ENCODE measurements around the gene KLHL41.

DNA sequence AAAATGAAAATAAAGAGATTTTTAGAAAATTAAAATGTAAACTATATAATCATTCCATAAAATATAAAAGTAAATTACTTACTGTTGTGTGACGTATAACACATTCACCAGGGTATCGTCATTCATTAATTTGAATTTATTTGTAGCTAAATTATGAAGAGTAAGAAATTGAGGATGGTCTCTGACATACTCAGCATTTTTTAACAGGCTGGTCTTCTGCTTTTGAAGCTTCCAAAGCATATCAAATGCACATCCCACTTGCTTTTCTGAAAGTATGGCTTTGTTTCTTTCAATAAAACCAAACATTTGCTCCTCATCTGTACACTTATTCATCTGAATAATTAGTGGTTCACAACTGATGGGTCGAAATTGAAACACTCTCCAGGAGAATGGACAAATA is 62.1 kb downstream of the KLHL41 start:
- TF ChIP-seq, protein P1, sequence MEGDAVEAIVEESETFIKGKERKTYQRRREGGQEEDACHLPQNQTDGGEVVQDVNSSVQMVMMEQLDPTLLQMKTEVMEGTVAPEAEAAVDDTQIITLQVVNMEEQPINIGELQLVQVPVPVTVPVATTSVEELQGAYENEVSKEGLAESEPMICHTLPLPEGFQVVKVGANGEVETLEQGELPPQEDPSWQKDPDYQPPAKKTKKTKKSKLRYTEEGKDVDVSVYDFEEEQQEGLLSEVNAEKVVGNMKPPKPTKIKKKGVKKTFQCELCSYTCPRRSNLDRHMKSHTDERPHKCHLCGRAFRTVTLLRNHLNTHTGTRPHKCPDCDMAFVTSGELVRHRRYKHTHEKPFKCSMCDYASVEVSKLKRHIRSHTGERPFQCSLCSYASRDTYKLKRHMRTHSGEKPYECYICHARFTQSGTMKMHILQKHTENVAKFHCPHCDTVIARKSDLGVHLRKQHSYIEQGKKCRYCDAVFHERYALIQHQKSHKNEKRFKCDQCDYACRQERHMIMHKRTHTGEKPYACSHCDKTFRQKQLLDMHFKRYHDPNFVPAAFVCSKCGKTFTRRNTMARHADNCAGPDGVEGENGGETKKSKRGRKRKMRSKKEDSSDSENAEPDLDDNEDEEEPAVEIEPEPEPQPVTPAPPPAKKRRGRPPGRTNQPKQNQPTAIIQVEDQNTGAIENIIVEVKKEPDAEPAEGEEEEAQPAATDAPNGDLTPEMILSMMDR (IDR thresholded peaks at IDR 0.05) = no peak
- no peak for TF ChIP-seq POLR2AphosphoS5 (IDR thresholded peaks at IDR 0.05; ENCODE audit: insufficient read depth in 1 of 2, low read depth in 1 of 2)
- TF ChIP-seq POLR2A (IDR thresholded peaks at IDR 0.05) = no peak

Measured in vagina (tissue), 2 donors.